ENCODE results near the gene IMPG1. TPM values are rescaled to one million over a fixed set of nuclear protein-coding genes. Genes with fewer than 3 reads are reported as not detected.
A peak's percentile ranks its signal among the peaks of the same experiment; 100 is the strongest.

IMPG1 gene
- total and polyA plus RNA-seq, 9 donors, result not detected

DNA sequence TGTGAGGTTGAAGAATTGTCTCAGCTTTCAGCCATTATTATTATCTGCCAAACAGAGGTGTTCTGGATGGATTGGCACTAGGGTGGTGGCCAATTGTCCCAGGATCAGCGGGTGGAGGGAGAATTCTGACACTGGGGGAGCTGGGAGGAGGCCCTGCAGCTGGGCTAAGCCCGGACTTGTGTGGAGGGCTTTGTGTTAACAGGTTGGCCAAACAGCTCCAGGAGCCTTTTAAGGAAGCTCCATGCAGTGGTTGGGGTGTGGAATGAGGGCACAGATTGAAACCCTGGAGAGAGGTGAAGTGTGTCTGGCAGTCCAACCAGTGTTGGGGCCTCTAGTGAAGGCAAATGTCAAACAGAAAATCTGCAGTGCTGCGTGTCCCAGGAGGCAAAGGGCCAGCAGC is 135.8 kb downstream of the IMPG1 start:
- no peak overlapping the region for H3K27ac ChIP-seq
- no peak for DNase-seq
- TF ChIP-seq, protein P1, sequence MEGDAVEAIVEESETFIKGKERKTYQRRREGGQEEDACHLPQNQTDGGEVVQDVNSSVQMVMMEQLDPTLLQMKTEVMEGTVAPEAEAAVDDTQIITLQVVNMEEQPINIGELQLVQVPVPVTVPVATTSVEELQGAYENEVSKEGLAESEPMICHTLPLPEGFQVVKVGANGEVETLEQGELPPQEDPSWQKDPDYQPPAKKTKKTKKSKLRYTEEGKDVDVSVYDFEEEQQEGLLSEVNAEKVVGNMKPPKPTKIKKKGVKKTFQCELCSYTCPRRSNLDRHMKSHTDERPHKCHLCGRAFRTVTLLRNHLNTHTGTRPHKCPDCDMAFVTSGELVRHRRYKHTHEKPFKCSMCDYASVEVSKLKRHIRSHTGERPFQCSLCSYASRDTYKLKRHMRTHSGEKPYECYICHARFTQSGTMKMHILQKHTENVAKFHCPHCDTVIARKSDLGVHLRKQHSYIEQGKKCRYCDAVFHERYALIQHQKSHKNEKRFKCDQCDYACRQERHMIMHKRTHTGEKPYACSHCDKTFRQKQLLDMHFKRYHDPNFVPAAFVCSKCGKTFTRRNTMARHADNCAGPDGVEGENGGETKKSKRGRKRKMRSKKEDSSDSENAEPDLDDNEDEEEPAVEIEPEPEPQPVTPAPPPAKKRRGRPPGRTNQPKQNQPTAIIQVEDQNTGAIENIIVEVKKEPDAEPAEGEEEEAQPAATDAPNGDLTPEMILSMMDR (IDR thresholded peaks at IDR 0.05), result no peak
- TF ChIP-seq POLR2A (IDR thresholded peaks at IDR 0.05), result no peak
- TF ChIP-seq EP300 (IDR thresholded peaks at IDR 0.05), result no peak
- H3K36me3 ChIP-seq, result no peaks in the 10 kb centered on the region
- intact Hi-C loops (cut with DNase I), result no loop called here
- no peaks in the 10 kb centered on the region for H3K9me3 ChIP-seq
- peaks cover 1% of the 10 kb centered on the region for H3K4me1 ChIP-seq (ENCODE audit: insufficient read depth)
- WGBS, 3 donors, result 81 to 91% (median 88%) methylated on average over 3 of the region's 3 CpGs
- H3K4me3 ChIP-seq, result no peak overlapping the region
- no peaks in the 10 kb centered on the region for H3K27me3 ChIP-seq

DNA sequence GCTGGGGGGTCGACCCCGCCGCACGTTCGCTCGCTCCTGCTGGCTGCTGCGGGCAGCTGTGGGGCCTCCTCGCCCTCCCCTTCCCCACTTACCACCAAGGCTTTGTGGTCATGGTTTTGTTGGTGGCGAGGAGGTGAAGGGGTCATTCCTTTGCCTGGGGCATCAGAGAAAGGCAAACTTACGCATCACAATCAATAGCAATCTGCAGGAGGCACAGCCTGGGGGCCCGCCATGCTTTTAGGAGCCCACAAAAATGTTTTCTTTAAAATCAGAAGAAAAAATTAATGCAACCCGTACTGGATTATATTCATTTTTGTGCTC is 137.0 kb downstream of the IMPG1 start:
- Histone ChIP-seq H3K36me3 (no peaks in the 10 kb centered on the region), H3K4me3 (peak overlapping the region; percentile 26), H3K27ac (no peak overlapping the region), H3K4me1 (ENCODE audit: insufficient read depth) (peaks cover 1% of the 10 kb centered on the region), H3K27me3 (no peaks in the 10 kb centered on the region), H3K9me3 (no peaks in the 10 kb centered on the region)
- no peak for DNase-seq
- intact Hi-C loops (cut with DNase I), result no loop called here
- 37 to 43% (median 40%) methylated on average over 12 of the region's 12 CpGs for WGBS, 3 donors
- TF ChIP-seq, protein P1 (IDR thresholded peaks at IDR 0.05), result no peak
- no peak for TF ChIP-seq POLR2A (IDR thresholded peaks at IDR 0.05)
- TF ChIP-seq EP300 (IDR thresholded peaks at IDR 0.05), result no peak

DNA sequence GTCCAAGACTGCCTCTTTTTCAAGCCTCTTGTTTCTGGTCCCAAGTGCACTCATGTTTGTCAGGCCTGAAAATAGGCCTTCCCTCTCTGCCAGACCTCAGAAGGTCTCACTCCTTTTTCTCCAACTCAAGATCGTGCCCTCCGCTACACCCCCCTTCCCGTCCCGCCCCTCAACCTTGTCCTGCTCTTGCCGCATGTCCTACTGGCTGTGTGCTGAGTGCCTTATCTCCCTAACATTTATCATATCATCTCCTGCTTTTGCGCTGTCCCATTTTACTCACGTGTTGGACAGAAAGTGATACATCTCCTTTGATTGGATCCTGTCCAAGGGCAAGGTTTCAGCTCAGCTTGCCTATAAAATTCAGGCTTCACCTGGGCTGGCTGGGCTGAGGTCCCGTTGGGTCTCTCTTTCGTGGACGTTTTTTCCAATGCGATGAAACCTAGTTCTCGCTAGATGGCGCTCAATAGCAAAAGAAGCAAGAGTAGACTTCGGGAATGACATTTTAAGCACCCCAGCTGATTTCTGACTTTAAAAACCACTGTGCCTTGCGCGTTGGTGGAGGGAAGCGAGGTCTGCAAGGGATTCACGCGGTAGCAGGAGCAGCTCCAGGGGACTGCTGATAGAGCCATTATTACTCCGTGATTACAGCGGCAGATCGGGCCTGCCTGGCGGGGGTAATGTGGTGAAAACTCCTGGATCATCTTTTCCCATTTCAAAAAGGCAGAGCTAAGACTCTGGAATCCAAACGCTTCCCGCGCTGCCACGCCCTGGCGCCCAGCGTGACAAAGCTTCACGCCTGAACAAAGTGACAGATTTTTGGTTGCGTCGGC is 137.6 kb downstream of the IMPG1 start:
- Histone ChIP-seq H3K9me3 (no peaks in the 10 kb centered on the region), H3K36me3 (no peaks in the 10 kb centered on the region), H3K4me1 (ENCODE audit: insufficient read depth) (peaks cover 1% of the 10 kb centered on the region), H3K27ac (no peak overlapping the region), H3K4me3 (peak overlapping the region; percentile 26), H3K27me3 (no peaks in the 10 kb centered on the region)
- intact Hi-C loops (cut with DNase I), result no loop called here
- WGBS, 3 donors, result 2 to 4% (median 3%) methylated on average over 32 of the region's 32 CpGs
- TF ChIP-seq EP300 (IDR thresholded peaks at IDR 0.05), result no peak
- TF ChIP-seq, protein P1 (IDR thresholded peaks at IDR 0.05), result peak; percentile 31 to 34 (median 32)
- peak; percentile 16 to 40 (median 36) for DNase-seq

DNA sequence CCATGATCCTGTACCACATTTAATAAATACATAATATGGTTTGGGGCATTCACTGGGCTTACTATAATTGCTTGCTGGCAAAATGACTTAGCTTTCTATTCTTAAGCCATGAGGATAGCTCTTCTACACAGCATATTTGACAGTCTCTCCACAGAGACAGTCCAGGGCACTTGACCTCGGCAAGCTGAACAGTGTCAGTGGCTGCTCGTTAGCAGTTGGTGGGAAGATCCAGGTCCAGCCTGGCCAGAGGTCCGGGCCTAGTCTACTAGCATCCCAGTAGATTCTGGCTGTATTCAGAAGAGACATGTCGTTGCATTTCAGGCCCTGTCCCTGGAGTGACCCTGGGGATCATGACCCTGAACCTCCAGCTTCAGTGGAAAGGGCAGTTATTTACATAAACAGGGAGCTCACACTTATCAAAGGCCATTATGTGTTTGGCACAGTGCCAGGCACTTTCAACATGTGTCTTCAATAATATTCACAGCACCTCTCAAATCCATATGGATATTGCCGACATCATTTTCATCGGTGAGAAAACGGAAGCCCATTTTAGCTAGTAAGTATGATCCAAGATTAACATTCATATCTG is 139.0 kb downstream of the IMPG1 start:
- Histone ChIP-seq H3K27ac (no peak overlapping the region), H3K27me3 (no peaks in the 10 kb centered on the region), H3K36me3 (no peaks in the 10 kb centered on the region), H3K9me3 (no peaks in the 10 kb centered on the region), H3K4me3 (no peak overlapping the region), H3K4me1 (ENCODE audit: insufficient read depth) (peaks cover 1% of the 10 kb centered on the region)
- TF ChIP-seq POLR2A (IDR thresholded peaks at IDR 0.05), result no peak
- no peak for TF ChIP-seq EP300 (IDR thresholded peaks at IDR 0.05)
- TF ChIP-seq, protein P1 (IDR thresholded peaks at IDR 0.05), result no peak
- DNase-seq, result peak in 1 of 5 donors; percentile 17
- 78 to 83% (median 78%) methylated on average over 7 of the region's 7 CpGs for WGBS, 3 donors
- intact Hi-C loops (cut with DNase I), result no loop called here
